Large intestine (tissue), 3 donors: Measurements from ENCODE around the gene OR4D11. TPM values are rescaled to one million over a fixed set of nuclear protein-coding genes. Genes with fewer than 3 reads are reported as not detected.
"Not testable (repeated sequence)": the region's sequence is repeated elsewhere in the genome, so short reads cannot be mapped to it uniquely, and the experiment has no call there.

Source experiments
- DNase-seq, 2 donors: peaks; one replicate each; pipeline versions ENCODE4 v3.0.0 to v3.0.0-alpha.2; 2013
- H3K27ac ChIP-seq: one replicate; pipeline ENCODE4 v1.5.1; 2013; ENCODE audit warnings: low read length
- H3K27me3 ChIP-seq: 2 replicates; pipeline ENCODE4 v1.6.1; 2013; ENCODE audit warnings: low read length; ENCODE audit not compliant: control insufficient read depth, insufficient read depth
- H3K36me3 ChIP-seq: 2 replicates; pipeline ENCODE4 v1.6.1; 2013; ENCODE audit warnings: low read length; ENCODE audit not compliant: control insufficient read depth, insufficient read depth
- H3K4me1 ChIP-seq: one replicate; pipeline ENCODE4 v1.6.1; 2013; ENCODE audit warnings: low read length; ENCODE audit not compliant: control insufficient read depth, insufficient read depth
- H3K4me3 ChIP-seq: one replicate; pipeline ENCODE4 v1.5.1; 2013; ENCODE audit warnings: low read length
- H3K9me3 ChIP-seq: one replicate; pipeline ENCODE4 v1.6.1; 2013; ENCODE audit warnings: mild to moderate bottlenecking, low read depth, low read length, moderate library complexity; ENCODE audit not compliant: control insufficient read depth
- WGBS: methylation state at CpG from one replicate; pipeline ENCODE4 v1.1.5; 2013; ENCODE audit warnings: low lambda C conversion rate; ENCODE audit not compliant: insufficient coverage; 5-methylcytosine and 5-hydroxymethylcytosine counted together
- polyA plus RNA-seq: library from polyadenylated mRNA; unstranded; fragments of 120-200 nt; gene quantifications from one replicate; pipeline ENCODE4 v1.2.1, GENCODE V29; 2013

OR4D11 gene
- polyA plus RNA-seq, 1 donor = not detected

DNA sequence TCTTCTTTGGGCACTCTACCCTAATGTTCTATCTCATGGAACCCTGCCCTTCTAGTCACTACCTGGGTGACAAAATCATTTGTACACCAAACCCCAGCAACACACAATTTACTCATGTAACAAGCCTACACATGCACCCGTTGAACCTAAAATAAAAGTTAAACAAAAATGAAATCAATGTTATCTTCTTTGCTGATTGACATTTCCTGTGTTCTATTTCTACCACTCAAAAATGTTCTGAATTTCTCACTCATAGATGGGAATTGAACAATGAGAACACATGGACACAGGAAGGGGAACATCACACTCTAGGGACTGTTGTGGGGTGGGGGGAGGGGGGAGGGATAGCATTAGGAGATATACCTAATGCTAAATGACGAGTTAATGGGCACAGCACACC, 16.8 kb downstream of the OR4D11 start:
- H3K4me3 ChIP-seq, H3K36me3 ChIP-seq, H3K27ac ChIP-seq, DNase-seq, H3K4me1 ChIP-seq, H3K27me3 ChIP-seq, H3K9me3 ChIP-seq: not testable (repeated sequence)
- no CpG with 5 or more reads among the region's 2 CpGs for WGBS

DNA sequence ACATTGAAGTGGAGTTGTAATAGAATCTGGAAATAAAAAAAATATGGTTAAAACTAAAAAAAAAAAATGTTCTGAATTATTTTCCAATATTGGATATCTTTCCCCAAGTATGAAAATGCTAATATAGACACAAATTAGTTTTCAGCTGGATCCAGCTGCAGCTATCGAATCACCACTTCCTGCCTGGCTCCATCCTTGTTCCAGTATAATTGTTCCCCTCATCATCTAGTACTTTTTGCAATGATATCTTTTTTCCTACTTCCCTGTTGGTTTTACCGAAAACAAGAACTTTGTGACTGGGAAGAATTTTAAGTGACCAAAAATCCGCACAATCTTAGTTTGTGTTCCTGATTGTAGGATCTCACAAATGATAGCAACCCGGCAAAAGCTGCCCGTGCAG, 17.4 kb downstream of the OR4D11 start:
- Histone ChIP-seq H3K4me3 (no peak overlapping the region), H3K9me3 (no peaks in the 10 kb centered on the region), H3K27ac (no peak overlapping the region), H3K36me3 (no peaks in the 10 kb centered on the region), H3K4me1 (no peaks in the 10 kb centered on the region), H3K27me3 (peaks cover 7% of the 10 kb centered on the region)
- 81% methylated on average over 4 of the region's 5 CpGs for WGBS
- DNase-seq = no peak

DNA sequence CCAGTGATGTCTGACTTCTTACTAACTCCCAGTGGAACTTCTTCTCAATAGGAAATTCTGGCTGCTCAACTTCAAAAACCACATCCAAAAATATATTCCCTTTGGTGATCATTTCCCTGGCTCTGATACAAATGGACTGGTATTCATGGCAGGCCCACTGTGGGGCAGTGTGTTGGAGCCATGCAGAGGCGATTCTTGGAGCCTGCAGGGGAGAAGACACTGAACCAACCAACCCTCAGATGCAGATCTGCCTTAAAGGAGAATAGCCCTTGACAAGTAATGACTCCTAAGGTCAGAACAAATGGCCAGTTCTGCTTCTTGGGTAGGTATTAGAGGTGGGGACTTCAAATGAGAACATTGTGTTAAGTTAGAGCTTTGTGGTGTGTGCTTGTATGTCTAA, 20.2 kb downstream of the OR4D11 start:
- no peaks in the 10 kb centered on the region for H3K4me1 ChIP-seq
- no peak overlapping the region for H3K4me3 ChIP-seq
- H3K36me3 ChIP-seq = no peaks in the 10 kb centered on the region
- DNase-seq = no peak
- WGBS = no CpG with 5 or more reads among the region's 1 CpG
- no peak overlapping the region for H3K27ac ChIP-seq
- no peaks in the 10 kb centered on the region for H3K9me3 ChIP-seq
- peaks cover 7% of the 10 kb centered on the region for H3K27me3 ChIP-seq

DNA sequence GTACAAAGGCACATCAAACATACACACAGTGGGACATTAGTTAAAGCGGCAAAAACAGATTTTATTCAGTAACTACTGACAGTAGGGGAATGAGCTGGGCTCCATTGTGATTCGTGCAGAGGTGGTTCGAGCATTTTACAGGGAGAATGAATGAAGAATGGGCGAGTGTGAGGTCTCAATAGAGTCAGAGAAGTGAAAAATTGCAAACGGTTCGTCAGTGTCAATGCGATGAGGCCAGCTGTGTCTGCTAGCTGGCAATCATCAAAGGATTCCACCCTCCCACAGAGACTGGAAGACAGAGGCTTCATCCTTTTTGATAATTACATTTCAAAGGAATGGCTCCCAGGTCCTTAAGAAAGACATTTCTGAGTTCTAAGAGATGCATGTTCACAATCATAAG, 25.3 kb downstream of the OR4D11 start:
- no peaks in the 10 kb centered on the region for H3K4me1 ChIP-seq

DNA sequence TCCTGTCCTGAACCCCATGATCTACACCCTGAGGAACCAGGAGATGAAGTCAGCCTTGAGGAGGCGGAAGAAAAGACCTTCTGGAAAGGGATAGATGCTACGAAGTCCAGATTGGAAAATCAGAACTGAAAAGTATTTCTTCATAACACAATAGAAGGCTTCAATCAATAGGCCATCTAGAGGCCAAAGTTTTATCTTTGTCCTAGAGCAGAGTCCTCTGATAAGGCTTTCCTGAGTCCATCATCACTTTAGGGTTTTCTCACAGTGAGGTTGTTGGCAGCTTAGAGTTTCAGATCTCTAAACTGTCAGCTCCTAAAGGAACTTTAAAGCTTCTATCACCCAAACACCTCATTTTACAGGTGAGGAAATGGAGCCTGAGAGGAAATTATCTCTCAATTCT, 29.2 kb downstream of the OR4D11 start:
- DNase-seq = no peak
- H3K4me3 ChIP-seq = no peak overlapping the region
- H3K9me3 ChIP-seq = no peaks in the 10 kb centered on the region
- no peaks in the 10 kb centered on the region for H3K4me1 ChIP-seq
- H3K36me3 ChIP-seq = no peaks in the 10 kb centered on the region
- WGBS = no CpG with 5 or more reads among the region's 2 CpGs
- no peak overlapping the region for H3K27ac ChIP-seq
- no peaks in the 10 kb centered on the region for H3K27me3 ChIP-seq

More for the DNA sequence above, 25.3 kb downstream of the OR4D11 start:
- Histone ChIP-seq H3K27ac (no peak overlapping the region), H3K27me3 (peaks cover 7% of the 10 kb centered on the region), H3K9me3 (no peaks in the 10 kb centered on the region), H3K4me3 (no peak overlapping the region), H3K36me3 (no peaks in the 10 kb centered on the region)
- no CpG with 5 or more reads among the region's 7 CpGs for WGBS
- DNase-seq = no peak

DNA sequence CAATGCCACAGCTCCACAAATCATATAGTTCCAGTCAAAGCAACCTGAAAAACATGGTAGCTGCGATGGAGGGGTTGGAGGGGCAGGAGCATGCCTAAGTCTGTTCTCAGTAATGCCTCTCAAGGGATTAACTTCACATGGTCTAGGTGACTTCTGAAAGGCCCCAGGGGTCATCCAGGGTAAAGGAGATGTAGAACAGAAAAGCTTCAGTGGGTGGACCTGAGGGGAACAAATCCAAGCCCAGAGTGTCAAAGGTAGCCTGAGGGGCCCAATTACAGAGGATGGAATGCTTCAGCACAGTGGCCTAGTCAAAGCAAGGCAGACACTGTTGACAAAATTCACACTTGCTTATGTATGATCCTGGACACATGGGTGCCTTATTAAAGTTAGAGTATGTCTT, 31.3 kb downstream of the OR4D11 start:
- no CpG with 5 or more reads among the region's 1 CpG for WGBS
- no peaks in the 10 kb centered on the region for H3K9me3 ChIP-seq
- no peak overlapping the region for H3K27ac ChIP-seq
- no peak overlapping the region for H3K4me3 ChIP-seq
- no peak for DNase-seq
- no peaks in the 10 kb centered on the region for H3K27me3 ChIP-seq
- H3K36me3 ChIP-seq = no peaks in the 10 kb centered on the region
- peaks cover 4% of the 10 kb centered on the region for H3K4me1 ChIP-seq

DNA sequence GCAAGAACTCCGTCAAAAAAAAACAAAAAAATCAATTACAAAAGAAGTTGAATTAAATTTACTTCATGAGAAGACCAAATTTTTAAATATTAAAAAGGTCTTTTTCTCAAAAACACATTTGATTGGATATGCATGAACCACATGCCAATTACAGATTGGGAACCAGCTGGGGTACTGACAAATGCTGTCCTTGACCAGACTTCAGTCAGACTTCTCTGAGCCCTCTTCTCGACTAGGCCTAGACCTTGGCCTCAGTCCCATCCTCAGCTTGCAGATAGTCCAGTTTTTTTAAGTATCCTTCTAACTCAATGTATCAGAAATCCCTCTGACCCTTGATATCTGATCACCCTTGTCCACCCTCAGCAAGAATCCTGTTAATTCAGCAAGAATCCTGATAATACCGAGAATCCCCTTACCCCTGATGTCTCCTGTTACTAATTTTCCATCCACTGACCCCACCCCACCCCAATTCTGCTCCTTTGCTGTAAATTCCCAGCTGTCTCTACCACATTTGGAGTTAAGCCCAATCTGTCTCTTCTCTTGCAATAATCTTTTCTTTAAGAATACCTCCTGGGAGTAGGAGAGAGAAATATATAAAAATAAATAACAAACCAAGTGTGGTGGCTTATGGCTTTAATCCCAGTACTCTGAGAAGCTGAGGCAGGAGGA, 38.9 kb downstream of the OR4D11 start:
- WGBS = 90% methylated on average over 2 of the region's 3 CpGs
- no peak for DNase-seq
- Histone ChIP-seq H3K9me3 (no peaks in the 10 kb centered on the region), H3K4me3 (no peak overlapping the region), H3K4me1 (peaks cover 4% of the 10 kb centered on the region), H3K27ac (no peak overlapping the region), H3K27me3 (no peaks in the 10 kb centered on the region), H3K36me3 (no peaks in the 10 kb centered on the region)

DNA sequence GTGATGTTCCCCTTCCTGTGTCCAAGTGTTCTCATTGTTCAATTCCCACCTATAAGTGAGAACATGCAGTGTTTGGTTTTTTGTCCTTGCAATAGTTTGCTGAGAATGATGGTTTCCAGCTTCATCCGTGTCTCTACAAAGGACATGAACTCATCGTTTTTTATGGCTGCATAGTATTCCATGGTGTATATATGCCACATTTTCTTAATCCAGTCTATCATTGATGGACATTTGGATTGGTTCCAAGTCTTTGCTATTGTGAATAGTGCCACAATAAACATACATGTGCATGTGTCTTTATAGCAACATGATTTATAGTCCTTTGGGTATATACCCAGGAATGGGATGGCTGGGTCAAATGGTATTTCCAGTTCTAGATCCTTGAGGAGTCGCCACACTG, 40.3 kb downstream of the OR4D11 start:
- H3K27me3 ChIP-seq, H3K4me1 ChIP-seq, DNase-seq, H3K36me3 ChIP-seq, H3K27ac ChIP-seq, H3K9me3 ChIP-seq, H3K4me3 ChIP-seq: not testable (repeated sequence)
- no CpG with 5 or more reads among the region's 3 CpGs for WGBS

DNA sequence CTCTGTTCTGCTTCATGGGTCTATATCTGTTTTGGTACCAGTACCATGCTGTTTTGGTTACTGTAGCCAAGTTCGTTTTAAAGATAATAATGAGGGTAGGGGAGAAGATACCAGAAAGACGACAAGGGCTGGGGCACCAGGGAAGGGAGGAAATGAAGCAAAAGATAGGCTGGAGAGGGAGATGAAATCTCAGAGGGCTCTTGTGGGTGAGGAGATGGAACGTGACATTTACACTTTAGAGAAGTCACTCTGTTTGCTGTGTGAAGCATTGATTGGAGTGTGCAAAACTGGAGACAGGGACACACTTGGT, 41.4 kb downstream of the OR4D11 start:
- H3K36me3 ChIP-seq = no peaks in the 10 kb centered on the region
- H3K27ac ChIP-seq = no peak overlapping the region
- H3K9me3 ChIP-seq = no peaks in the 10 kb centered on the region
- no peak for DNase-seq
- 90% methylated on average over 2 of the region's 3 CpGs for WGBS
- no peaks in the 10 kb centered on the region for H3K27me3 ChIP-seq
- no peak overlapping the region for H3K4me3 ChIP-seq
- no peaks in the 10 kb centered on the region for H3K4me1 ChIP-seq

DNA sequence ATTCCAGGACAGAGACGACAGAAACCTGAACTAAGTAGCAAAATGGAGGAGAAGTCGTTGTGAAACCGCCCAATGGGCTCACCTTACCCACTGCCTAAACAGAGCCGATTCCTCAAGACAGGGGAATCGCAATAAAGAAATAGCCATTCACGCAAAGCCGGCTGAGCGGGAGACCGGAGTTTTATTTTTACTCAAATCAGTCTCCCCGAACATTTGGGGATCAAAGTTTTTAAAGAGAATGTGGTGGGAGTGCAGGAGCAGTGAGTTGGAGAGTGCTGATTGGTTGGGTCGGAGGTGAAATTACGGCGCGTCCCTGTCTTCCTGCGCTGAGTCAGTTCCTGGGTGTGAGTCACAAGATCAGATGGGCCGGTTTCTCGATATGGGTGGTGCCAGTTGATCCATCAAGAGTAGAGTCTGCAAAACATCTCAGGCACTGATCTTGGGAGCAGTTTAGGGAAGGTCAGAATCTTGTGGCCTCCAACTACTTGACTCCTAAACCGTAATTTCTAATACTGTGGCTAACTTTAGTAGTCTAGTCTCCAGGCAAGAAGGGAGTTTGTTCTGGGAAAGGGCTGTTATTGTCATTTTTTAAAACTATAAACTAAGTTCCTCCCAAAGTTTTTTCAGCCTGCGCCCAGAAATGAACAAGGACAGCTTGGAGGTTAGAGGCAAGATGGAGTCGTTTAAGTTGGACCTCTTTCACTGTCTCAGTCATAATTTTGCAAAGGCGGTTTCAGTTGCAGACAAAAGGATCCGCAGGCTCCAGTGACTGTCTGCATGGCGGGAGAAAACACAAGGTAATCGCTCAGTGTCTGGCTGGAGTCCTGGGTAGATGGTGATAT, 42.0 kb downstream of the OR4D11 start:
- H3K4me3 ChIP-seq = no peak overlapping the region
- H3K4me1 ChIP-seq = no peaks in the 10 kb centered on the region
- H3K36me3 ChIP-seq = no peaks in the 10 kb centered on the region
- DNase-seq = no peak
- H3K27me3 ChIP-seq = no peaks in the 10 kb centered on the region
- H3K27ac ChIP-seq = no peak overlapping the region
- no peaks in the 10 kb centered on the region for H3K9me3 ChIP-seq
- WGBS = 100% methylated on average over 3 of the region's 24 CpGs
